RKO (cell line): ENCODE data around the gene MMP15.

Experiments
- DNase-seq: peaks from one replicate; pipeline ENCODE4 v3.0.0-alpha.2; 2016; ENCODE audit warnings: low spot score

The MMP15 gene

GRCh38 chr16:58035356-58036170 lies 10.0 kb downstream of the MMP15 start:
- DNase-seq, result no peak

GRCh38 chr16:58036943-58037342 lies 11.4 kb downstream of the MMP15 start:
- no peak for DNase-seq

DNA sequence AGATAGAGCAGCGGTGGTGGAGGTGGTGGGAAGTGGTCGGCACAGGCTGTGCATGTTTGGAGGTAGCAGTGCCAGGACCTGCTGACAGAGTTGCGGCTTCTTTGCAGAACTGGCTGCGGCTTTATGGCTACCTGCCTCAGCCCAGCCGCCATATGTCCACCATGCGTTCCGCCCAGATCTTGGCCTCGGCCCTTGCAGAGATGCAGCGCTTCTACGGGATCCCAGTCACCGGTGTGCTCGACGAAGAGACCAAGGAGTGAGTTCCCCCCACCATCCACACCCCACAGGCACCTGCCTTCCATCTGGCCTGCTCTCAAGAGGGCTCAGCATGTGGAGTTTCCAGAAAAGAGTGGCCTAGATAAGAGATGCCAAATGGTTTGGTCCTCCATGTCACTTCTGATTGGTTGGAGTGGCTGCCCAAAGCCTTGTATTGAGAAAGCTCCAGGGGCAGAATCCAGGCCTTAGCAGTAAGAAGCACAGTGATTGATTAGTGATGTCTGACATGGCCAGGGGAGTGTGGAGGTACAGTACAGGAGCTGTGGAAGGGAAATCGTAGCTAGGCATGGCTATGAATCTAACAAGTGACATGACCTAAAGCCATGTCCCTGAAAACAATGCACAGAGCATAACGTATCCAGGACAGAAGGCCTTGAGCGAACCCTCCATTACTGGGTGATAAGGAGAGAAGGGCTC lies 12.0 kb downstream of the MMP15 start:
- no peak for DNase-seq

- no peak for DNase-seq
These were observed 12.7 kb downstream of the MMP15 start for GRCh38 chr16:58038219-58038641.

DNA sequence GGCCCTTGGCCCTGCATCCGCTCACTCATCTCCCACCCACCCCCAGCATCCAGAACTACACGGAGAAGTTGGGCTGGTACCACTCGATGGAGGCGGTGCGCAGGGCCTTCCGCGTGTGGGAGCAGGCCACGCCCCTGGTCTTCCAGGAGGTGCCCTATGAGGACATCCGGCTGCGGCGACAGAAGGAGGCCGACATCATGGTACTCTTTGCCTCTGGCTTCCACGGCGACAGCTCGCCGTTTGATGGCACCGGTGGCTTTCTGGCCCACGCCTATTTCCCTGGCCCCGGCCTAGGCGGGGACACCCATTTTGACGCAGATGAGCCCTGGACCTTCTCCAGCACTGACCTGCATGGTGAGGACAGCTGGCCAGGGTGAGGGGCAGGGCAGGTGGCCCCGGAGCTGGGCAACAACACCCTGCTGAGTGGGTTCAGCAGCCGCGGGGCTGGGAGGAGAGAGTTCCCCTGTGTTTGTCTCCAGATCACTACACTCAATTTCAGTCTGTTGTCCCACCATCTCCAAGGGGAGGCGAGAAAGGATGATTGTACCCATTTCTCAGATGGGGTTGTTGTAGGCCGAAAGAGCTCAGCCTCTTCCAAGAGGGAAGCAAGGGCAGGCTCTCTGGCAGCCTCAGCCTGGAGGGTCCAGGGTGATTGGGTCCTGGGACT lies 14.4 kb downstream of the MMP15 start:
- DNase-seq, result no peak

DNA sequence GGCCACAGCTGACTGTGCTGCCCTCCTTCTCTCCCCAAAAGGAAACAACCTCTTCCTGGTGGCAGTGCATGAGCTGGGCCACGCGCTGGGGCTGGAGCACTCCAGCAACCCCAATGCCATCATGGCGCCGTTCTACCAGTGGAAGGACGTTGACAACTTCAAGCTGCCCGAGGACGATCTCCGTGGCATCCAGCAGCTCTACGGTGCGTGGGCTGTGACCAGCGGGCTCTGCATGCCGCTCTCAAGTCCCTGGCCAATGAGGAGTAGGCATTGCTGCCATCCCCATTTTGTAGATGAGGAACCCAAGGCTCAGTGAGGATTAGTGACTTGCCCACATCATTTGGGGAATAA lies 14.9 kb downstream of the MMP15 start:
- no peak for DNase-seq

- no peak for DNase-seq
These were observed 15.5 kb downstream of the MMP15 start for GRCh38 chr16:58040945-58041627.

GRCh38 chr16:58041628-58041955 lies 16.0 kb downstream of the MMP15 start:
- no peak for DNase-seq

- DNase-seq, result no peak
These were observed 16.7 kb downstream of the MMP15 start for GRCh38 chr16:58042001-58042885.

DNA sequence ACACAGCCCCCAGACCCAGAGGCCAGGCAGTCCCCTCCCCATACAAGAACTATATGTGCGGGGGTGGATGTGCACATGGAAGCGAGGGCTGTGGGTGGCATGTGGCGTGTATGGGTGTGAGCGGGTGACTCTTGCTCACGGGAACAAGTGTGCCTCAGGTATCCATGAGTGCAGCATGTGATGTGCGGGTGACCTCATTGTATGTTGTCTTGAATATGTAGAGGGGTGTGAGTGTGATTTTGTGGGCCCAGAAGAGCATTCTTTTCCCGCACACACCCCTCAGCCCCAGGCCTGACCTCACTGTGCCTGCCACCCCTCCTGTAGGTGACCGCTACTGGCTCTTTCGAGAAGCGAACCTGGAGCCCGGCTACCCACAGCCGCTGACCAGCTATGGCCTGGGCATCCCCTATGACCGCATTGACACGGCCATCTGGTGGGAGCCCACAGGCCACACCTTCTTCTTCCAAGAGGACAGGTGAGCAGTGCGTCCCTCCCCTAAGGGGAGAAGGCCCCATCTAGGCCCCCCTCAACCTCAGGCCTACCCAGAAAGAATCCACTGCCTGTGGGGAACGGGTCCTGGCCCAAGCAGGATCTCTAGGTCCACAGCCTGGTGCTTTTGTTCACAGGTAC lies 17.4 kb downstream of the MMP15 start:
- DNase-seq, result no peak

DNA sequence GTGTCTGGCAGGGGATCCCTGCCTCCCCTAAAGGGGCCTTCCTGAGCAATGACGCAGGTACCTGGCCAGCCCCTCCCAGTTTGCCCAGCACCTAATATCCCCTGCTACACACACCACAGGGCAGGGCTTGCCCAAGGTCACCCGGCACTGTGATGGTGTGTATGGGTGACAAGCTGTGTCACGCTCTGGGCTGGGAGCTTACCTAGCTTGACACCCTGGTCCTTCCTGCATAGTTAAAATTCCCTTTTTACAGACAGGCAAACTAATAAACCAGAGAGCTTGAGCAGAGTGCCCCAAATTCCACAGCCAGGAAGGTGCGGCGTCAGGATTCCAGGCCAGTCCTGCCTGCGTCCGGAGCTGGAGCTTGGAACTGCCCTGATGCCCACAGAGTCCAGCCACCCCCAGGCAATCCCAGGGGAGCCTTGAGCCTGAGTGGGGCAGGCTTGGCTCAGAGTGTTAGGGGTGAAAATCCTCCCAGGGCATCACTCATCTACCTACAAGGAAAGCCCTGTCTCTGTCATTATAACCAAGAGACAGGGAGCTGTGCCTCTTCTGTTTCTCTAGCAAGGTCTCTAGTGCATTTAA lies 18.1 kb downstream of the MMP15 start:
- DNase-seq, result no peak

DNA sequence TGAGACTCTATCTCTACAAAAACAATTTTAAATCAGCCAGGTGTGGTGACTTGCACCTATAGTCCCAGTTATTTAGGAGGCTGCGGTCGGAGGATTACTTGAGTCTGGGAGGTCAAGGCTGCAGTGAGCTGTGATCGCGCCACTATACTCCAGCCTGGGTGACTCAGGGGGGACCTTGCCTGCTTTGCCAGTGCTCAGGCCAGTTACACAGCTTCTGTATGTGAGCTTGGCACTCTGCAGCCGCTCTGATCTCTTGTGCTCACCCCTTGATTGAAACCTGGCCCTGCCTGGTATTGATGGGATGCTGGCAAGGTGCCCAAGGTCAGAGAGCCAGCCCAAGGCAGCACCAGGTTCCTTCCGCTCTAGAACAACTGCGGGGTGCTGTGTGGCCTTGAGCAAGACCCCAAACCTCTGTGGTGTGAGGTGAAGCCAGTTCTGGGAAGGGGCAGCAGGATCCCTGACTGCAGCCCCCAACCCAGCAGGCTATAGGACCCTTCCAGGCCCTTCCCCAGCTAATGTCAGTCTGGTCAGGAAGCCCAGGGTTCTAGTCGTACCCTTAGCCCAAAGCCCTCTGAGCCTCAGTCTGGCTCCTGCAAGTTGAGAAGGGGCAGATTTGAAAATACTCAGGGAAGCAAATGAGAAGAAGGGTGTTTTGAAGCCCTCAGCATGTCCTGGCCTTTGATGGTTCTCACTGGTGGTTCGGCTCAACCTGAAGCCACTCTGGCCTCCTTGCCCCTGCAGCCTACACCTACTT lies 18.9 kb downstream of the MMP15 start:
- no peak for DNase-seq

DNA sequence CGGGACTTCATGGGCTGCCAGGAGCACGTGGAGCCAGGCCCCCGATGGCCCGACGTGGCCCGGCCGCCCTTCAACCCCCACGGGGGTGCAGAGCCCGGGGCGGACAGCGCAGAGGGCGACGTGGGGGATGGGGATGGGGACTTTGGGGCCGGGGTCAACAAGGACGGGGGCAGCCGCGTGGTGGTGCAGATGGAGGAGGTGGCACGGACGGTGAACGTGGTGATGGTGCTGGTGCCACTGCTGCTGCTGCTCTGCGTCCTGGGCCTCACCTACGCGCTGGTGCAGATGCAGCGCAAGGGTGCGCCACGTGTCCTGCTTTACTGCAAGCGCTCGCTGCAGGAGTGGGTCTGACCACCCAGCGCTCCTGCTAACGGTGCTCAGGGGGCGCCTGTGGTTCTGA lies 19.5 kb downstream of the MMP15 start:
- DNase-seq, result no peak

GRCh38 chr16:58046054-58046881 lies 20.7 kb downstream of the MMP15 start:
- DNase-seq, result no peak

DNA sequence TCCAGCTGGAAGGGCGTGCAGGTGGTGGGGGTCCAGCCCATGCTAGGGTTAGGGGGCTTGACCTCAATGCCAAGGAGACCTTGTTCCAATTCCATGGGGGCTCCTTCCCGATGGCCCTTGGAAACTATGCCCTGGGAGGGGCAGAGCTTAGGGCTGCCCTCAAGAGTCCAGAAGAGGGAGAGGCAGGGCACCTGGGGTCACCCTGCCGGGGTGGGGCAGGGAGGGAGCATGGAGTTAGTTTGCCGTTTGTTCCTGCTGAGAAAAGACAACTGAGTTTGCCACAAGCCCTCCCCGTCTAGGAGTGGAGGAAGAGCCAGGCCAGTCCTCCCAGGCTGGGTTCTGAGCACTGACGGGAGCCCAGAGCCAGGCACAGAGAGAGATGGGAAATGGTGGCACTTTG lies 21.4 kb downstream of the MMP15 start:
- no peak for DNase-seq

- no peak for DNase-seq
These were observed 22.2 kb downstream of the MMP15 start for GRCh38 chr16:58047557-58048348.

GRCh38 chr16:58048494-58049231 lies 23.1 kb downstream of the MMP15 start:
- DNase-seq, result no peak
